OCI-M1 (cell line): ENCODE data around the gene ANKRD26.

Experiments used
- DNase-seq: peaks from one replicate; lab custom pipeline; 2025; lab: John Stamatoyannopoulos, UW

The ANKRD26 gene

DNA sequence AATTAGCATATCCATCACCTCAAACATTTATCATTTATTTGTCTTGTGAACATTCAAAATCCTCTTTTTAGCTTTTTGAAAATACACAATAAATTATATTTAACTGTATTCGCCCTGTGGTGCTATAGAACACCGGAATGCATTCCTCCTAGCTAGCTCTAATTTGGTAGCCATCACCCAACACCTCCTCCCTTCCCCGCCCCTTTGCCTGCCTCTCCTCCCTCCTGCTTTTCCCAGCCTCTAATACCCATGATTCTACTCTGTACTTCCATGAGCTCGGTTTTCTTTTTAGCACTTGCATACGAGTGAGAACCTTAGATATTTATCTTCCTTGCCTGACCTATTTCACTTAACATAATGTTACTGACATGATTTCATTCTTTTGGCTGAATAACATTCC is 80.1 kb downstream of the ANKRD26 start:
- no peak for DNase-seq

- no peak for DNase-seq
Observed at GRCh38 chr10:27019827-27020226, 80.5 kb downstream of the ANKRD26 start.

DNA sequence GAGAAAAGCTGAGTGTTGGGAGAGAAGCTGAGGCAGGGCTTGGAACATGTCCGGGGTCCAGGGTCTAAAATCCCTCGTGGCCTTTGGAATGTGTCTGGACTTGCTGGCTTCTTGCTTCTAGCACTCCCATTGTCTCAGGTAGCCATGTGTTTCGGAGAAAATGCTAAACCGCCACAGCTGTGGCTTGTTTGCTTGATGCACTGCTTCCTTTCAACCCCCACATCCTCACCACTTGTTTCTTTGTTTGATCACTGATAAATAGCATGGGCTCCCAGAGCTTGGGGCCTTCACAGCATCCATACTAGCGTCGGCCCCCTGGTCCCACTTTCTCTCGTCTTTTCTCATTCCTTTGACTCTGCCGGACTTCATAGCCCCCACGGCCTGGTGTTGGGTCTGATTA is 102.7 kb downstream of the ANKRD26 start:
- no peak for DNase-seq

DNA sequence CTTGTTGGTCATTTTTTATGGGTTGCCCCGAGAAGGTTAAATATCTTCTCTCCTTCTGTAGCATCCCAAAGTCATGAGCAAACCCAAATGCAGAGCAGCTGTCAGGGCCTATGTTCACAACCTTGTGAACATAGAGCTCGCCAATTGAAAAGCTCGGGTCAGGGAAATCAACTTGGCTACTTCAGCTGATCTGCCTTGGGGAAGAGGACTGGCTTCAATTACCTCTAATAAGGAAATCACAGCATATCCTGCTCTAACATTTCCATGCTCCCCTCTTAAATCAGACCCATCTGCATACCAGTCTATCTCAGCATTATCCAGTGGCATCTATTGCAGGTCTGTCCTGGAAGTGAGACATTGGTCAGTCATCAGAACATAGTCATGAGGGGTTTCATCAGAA is 105.6 kb downstream of the ANKRD26 start:
- DNase-seq, result no peak

GRCh38 chr10:26987851-26988250 is 112.4 kb downstream of the ANKRD26 start:
- DNase-seq, result no peak

DNA sequence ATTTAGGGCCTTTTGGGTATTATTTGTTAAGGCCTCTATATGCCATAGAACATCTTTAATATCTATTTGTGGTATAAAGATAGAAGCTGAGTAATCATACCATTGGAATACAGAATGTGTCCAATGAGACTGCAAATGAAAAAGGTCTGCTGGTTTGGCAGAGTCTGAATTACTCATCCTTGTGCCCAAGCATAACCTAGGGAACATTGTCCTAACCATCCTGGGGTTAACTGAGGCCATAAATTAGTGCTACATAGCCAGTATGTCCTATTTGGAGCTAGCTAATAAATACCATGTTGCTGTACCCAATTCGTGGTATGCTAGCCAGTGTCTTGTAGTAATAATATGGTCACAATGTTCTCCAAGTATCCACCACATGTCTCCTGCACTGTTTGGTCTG is 117.1 kb downstream of the ANKRD26 start:
- no peak for DNase-seq

- no peak for DNase-seq
Observed at GRCh38 chr10:26982058-26982457, 118.2 kb downstream of the ANKRD26 start.

GRCh38 chr10:26981232-26981824 is 119.0 kb downstream of the ANKRD26 start:
- no peak for DNase-seq

GRCh38 chr10:26978519-26978918 is 121.8 kb downstream of the ANKRD26 start:
- DNase-seq, result no peak

GRCh38 chr10:26977635-26978034 is 122.7 kb downstream of the ANKRD26 start:
- no peak for DNase-seq

GRCh38 chr10:26970667-26971066 is 129.6 kb downstream of the ANKRD26 start:
- peak; percentile 19 for DNase-seq

GRCh38 chr10:26969145-26969926 is 131.0 kb downstream of the ANKRD26 start:
- peak; percentile 9 for DNase-seq

- no peak for DNase-seq
Observed at GRCh38 chr10:26962835-26963234, 137.5 kb downstream of the ANKRD26 start.

DNA sequence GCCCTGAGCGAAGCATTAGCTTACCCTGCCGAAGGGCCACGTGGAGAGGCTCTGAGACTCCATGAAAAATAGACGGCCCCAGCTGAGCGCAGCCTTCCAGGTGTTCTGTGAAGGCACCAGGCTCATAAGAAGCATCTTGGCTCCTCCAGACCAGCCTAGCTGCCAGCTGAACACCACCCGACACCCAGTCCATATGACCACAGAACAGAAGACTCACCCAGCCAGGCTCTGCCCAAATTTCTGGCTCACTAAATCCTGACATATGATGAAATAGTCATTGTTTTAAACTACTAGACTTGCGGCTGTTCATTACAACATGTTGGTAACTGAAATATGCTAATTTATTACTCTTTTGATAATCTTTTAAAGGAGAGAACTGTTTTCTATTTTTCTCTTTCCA is 140.0 kb downstream of the ANKRD26 start:
- no peak for DNase-seq

DNA sequence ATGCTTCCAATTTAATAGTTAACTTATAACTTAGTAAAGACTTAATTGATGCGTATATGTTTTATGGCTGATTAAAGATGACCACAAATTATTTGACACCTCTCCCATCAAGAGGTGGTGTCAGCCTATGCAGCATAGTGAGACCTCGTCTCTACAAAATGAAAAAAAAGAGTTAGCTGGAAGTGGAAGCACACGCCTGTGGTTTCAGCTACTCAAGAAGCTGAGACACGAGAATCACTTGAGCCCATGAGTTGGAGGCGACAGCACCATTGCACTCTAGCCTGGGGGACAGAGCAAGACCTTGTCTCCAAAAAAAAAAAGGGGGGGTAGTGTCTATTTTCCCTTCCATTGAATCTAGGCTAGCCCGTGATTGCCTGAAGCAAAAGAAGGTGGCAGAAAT is 140.5 kb downstream of the ANKRD26 start:
- no peak for DNase-seq
